LNCAP (cell line): ENCODE data around the gene SLC25A3.

Experiments used
- CTCF ChIP-seq: fragments of 450-650 bp; IDR thresholded peaks from 2 replicates; pipeline ENCODE4 v1.5.1; 2017; ENCODE audit warnings: mild to moderate bottlenecking

Gene SLC25A3

GRCh38 chr12:98638009-98638408 is 44.5 kb downstream of the SLC25A3 start:
- TF ChIP-seq CTCF, result no peak

- TF ChIP-seq CTCF, result no peak
Measured at GRCh38 chr12:98639491-98639890, 46.0 kb downstream of the SLC25A3 start.

- TF ChIP-seq CTCF, result no peak; the same call in 1 of the 2 replicates
Measured at GRCh38 chr12:98644433-98644711, 50.9 kb downstream of the SLC25A3 start.

GRCh38 chr12:98644712-98645571 is 51.5 kb downstream of the SLC25A3 start, which contains the start of the genes APAF1 and IKBIP:
Gene APAF1 (plus strand): TSS chr12:98645290. CDS start chr12:98648360, 3,070 bp downstream.
Gene IKBIP (minus strand): TSS chr12:98644788. CDS start chr12:98644701, 87 bp downstream.
- no peak; the same call in 1 of the 2 replicates for TF ChIP-seq CTCF

- no peak for TF ChIP-seq CTCF
Measured at GRCh38 chr12:98645572-98646067, 52.1 kb downstream of the SLC25A3 start.

GRCh38 chr12:98646294-98647090 is 53.0 kb downstream of the SLC25A3 start:
- TF ChIP-seq CTCF, result no peak

GRCh38 chr12:98651328-98651727 is 57.8 kb downstream of the SLC25A3 start:
- TF ChIP-seq CTCF, result no peak
